ENCODE data around the gene HCN1. TPM values are rescaled to one million over a fixed set of nuclear protein-coding genes. Genes with fewer than 3 reads are reported as not detected.

Gene HCN1
- total RNA-seq, 6 experiments from 2014 or later: not detected

GRCh38 chr5:45288746-45289145, 407.4 kb downstream of the HCN1 start:
- no peak for DNase-seq
- no peak for TF ChIP-seq CTCF (IDR thresholded peaks at IDR 0.05)
- Mint-ChIP-seq H3K4me1 (ENCODE audit: low read depth) (no peaks in the 10 kb centered on the region), H3K4me3 (no peak overlapping the region), H3K27me3 (ENCODE audit: insufficient read depth) (no peaks in the 10 kb centered on the region), H3K9me3 (peaks cover 16% of the 10 kb centered on the region), H3K36me3 (ENCODE audit: low read depth) (no peaks in the 10 kb centered on the region), H3K27ac (no peak overlapping the region)

DNA sequence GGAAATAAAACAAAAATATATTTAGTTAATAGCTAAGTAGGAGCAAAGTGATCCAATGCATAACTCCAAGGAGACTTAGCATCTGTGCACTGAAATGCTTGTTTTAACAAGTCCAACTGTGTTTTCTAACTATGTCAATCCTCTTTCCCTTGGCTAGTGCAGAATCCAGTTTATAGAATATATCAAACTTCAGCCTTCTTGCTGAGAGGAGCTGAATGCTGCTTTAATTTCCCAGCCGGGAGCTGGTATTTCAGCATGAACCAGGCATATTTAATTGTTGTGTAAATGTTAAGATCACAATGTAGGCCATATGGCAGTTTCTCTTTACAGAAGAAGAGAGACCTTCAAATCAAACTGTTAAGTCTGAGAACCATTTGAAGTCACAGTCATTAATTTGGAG, 411.7 kb downstream of the HCN1 start:
- H3K27ac Mint-ChIP-seq: no peak overlapping the region
- DNase-seq: no peak
- no peak overlapping the region for H3K4me3 Mint-ChIP-seq
- no peak for TF ChIP-seq CTCF (IDR thresholded peaks at IDR 0.05)
- no peaks in the 10 kb centered on the region for H3K4me1 Mint-ChIP-seq (ENCODE audit: low read depth)
- H3K36me3 Mint-ChIP-seq (ENCODE audit: low read depth): no peaks in the 10 kb centered on the region
- H3K9me3 Mint-ChIP-seq: peaks cover 18% of the 10 kb centered on the region
- no peaks in the 10 kb centered on the region for H3K27me3 Mint-ChIP-seq (ENCODE audit: insufficient read depth)

GRCh38 chr5:45281081-45281480, 415.1 kb downstream of the HCN1 start:
- Mint-ChIP-seq H3K27ac (no peak overlapping the region), H3K4me1 (ENCODE audit: low read depth) (no peaks in the 10 kb centered on the region), H3K36me3 (ENCODE audit: low read depth) (no peaks in the 10 kb centered on the region), H3K4me3 (no peak overlapping the region), H3K27me3 (ENCODE audit: insufficient read depth) (no peaks in the 10 kb centered on the region), H3K9me3 (peaks cover 19% of the 10 kb centered on the region)
- no peak for DNase-seq
- no peak for TF ChIP-seq CTCF (IDR thresholded peaks at IDR 0.05)

DNA sequence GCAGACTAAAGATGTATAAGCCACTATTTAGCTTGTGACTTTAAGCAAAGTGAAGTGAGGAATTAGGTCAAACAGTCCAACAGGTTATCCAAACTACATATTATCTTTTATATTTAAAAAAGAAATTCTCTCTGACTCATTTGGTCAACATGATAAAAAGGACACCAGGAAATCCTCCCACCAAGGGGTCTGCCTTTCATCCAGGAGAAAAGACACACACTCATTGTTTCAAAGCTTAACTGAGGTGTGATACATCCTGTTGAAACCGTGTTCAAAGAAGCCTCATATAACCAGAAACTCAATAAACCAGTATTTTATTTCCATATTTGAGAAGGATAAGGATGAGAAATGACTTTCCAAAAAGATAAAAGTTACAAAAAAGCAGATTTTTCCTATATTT, 417.1 kb downstream of the HCN1 start:
- Mint-ChIP-seq H3K4me1 (ENCODE audit: low read depth) (no peaks in the 10 kb centered on the region), H3K9me3 (peaks cover 19% of the 10 kb centered on the region), H3K27ac (no peak overlapping the region), H3K36me3 (ENCODE audit: low read depth) (no peaks in the 10 kb centered on the region), H3K4me3 (no peak overlapping the region), H3K27me3 (ENCODE audit: insufficient read depth) (no peaks in the 10 kb centered on the region)
- no peak for TF ChIP-seq CTCF (IDR thresholded peaks at IDR 0.05)
- DNase-seq: no peak

GRCh38 chr5:45277860-45278259, 418.3 kb downstream of the HCN1 start:
- no peak for TF ChIP-seq CTCF (IDR thresholded peaks at IDR 0.05)

DNA sequence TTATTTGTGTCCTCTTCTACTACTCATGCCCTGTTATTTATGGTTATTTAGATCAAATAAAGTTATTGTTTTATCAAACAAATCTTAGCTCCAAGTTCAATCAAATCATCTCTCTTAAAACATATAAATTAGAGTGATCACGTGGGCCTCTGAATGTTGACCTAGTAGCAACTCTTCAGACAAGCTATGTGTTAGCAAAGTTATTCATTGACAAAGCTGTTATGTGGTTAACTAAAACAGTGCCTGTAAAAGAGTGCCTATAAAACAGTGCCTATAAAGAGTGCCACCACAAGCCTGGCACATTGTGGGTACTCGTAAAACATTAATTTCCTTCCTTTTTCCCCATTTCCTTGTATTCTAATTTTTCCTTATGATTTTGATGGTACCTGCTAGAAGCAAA, 421.9 kb downstream of the HCN1 start:
- no peak overlapping the region for H3K27ac Mint-ChIP-seq
- no peak for DNase-seq
- no peaks in the 10 kb centered on the region for H3K27me3 Mint-ChIP-seq (ENCODE audit: insufficient read depth)
- no peaks in the 10 kb centered on the region for H3K4me1 Mint-ChIP-seq (ENCODE audit: low read depth)
- H3K4me3 Mint-ChIP-seq: no peak overlapping the region
- no peaks in the 10 kb centered on the region for H3K36me3 Mint-ChIP-seq (ENCODE audit: low read depth)
- peaks cover 14% of the 10 kb centered on the region for H3K9me3 Mint-ChIP-seq
- no peak for TF ChIP-seq CTCF (IDR thresholded peaks at IDR 0.05)

More at GRCh38 chr5:45277860-45278259, 418.3 kb downstream of the HCN1 start:
- H3K4me1 Mint-ChIP-seq (ENCODE audit: low read depth): no peaks in the 10 kb centered on the region
- peaks cover 12% of the 10 kb centered on the region for H3K9me3 Mint-ChIP-seq
- no peaks in the 10 kb centered on the region for H3K36me3 Mint-ChIP-seq (ENCODE audit: low read depth)
- H3K27ac Mint-ChIP-seq: no peak overlapping the region
- no peak overlapping the region for H3K4me3 Mint-ChIP-seq
- DNase-seq: no peak
- no peaks in the 10 kb centered on the region for H3K27me3 Mint-ChIP-seq (ENCODE audit: insufficient read depth)
